SK-MEL-5 (cell line): ENCODE measurements around the gene TENM4. TPM values are rescaled to one million over a fixed set of nuclear protein-coding genes. Genes with fewer than 3 reads are reported as not detected.

Experiments
- DNase-seq: peaks from one replicate; pipeline ENCODE4 v3.0.0-alpha.2; 2016; ENCODE audit warnings: low read depth, low spot score
- in situ Hi-C: cut with HindIII; loops from 2 replicates; pipeline ENCODE4 v1.10.0; 2016; ENCODE audit warnings: low sequenced_read_pairs, high pct_unique_total_duplicates, low pct_unique_long_range_greater_than_20kb
- total RNA-seq: library from RNA; depleted of rRNA; stranded (reverse); fragments of >200 nt; shearing (Covaris generic); gene quantifications from 2 replicates; pipeline ENCODE4 v1.2.3, GENCODE V29; 2014

The TENM4 gene
- total RNA-seq, 1 experiment from 2014 or later: 0.08 TPM

- in situ Hi-C loops: no loop called here
- no peak for DNase-seq
These were observed 583.1 kb downstream of the TENM4 start for GRCh38 chr11:78857688-78858087.

- in situ Hi-C loops: no loop called here
- no peak for DNase-seq
These were observed 584.6 kb downstream of the TENM4 start for GRCh38 chr11:78856211-78856610.

GRCh38 chr11:78855116-78855515, 585.7 kb downstream of the TENM4 start:
- no peak for DNase-seq
- in situ Hi-C loops: no loop called here

GRCh38 chr11:78853521-78853920, 587.3 kb downstream of the TENM4 start:
- DNase-seq: no peak

GRCh38 chr11:78851878-78852586, 588.8 kb downstream of the TENM4 start:
- no peak for DNase-seq
- in situ Hi-C loops: no loop called here

More at GRCh38 chr11:78853521-78853920, 587.3 kb downstream of the TENM4 start:
- in situ Hi-C loops: no loop called here

- DNase-seq: no peak
These were observed 590.8 kb downstream of the TENM4 start for GRCh38 chr11:78850078-78850477.

GRCh38 chr11:78846269-78846668, 594.6 kb downstream of the TENM4 start:
- no peak for DNase-seq
- in situ Hi-C loops: no loop called here

More at GRCh38 chr11:78850078-78850477, 590.8 kb downstream of the TENM4 start:
- in situ Hi-C loops: no loop called here

- DNase-seq: no peak
- in situ Hi-C loops: no loop called here
These were observed 595.3 kb downstream of the TENM4 start for GRCh38 chr11:78845496-78845895.

GRCh38 chr11:78841456-78842060, 599.3 kb downstream of the TENM4 start:
- DNase-seq: no peak
- in situ Hi-C loops: no loop called here

GRCh38 chr11:78840623-78841022, 600.2 kb downstream of the TENM4 start:
- in situ Hi-C loops: no loop called here
- DNase-seq: no peak

GRCh38 chr11:78840200-78840599, 600.6 kb downstream of the TENM4 start:
- in situ Hi-C loops: no loop called here
- DNase-seq: no peak

- in situ Hi-C loops: no loop called here
- DNase-seq: no peak
These were observed 602.4 kb downstream of the TENM4 start for GRCh38 chr11:78838417-78838816.

- no peak for DNase-seq
- in situ Hi-C loops: no loop called here
These were observed 605.2 kb downstream of the TENM4 start for GRCh38 chr11:78835646-78836045.

GRCh38 chr11:78834886-78835285, 605.9 kb downstream of the TENM4 start:
- in situ Hi-C loops: no loop called here

GRCh38 chr11:78833237-78833636, 607.6 kb downstream of the TENM4 start:
- in situ Hi-C loops: no loop called here
- DNase-seq: no peak

More at GRCh38 chr11:78834886-78835285, 605.9 kb downstream of the TENM4 start:
- DNase-seq: no peak

- in situ Hi-C loops: no loop called here
- peak; percentile 5 for DNase-seq
These were observed 608.4 kb downstream of the TENM4 start for GRCh38 chr11:78832226-78832947.

GRCh38 chr11:78831571-78831970, 609.3 kb downstream of the TENM4 start:
- DNase-seq: peak; percentile 2
- in situ Hi-C loops: no loop called here

- in situ Hi-C loops: no loop called here
- no peak for DNase-seq
These were observed 610.5 kb downstream of the TENM4 start for GRCh38 chr11:78830277-78830819.
